Smooth muscle cell (in vitro differentiated cells): ENCODE results near the gene TBX15. TPM values are rescaled to one million over a fixed set of nuclear protein-coding genes. Genes with fewer than 3 reads are reported as not detected.

Experiments used
- DNase-seq: peaks from one replicate; lab custom pipeline; 2025; ENCODE audit not compliant: unreplicated experiment; lab: John Stamatoyannopoulos, UW
- H2AFZ ChIP-seq: fragments of 200-600 bp; sonication (generic); 2 replicates; pipeline ENCODE4 v1.6.0; 2016; ENCODE audit warnings: antibody characterized with exemption, low read depth, mild to moderate bottlenecking
- H3F3A ChIP-seq: fragments of 200-600 bp; sonication (generic); 2 replicates; pipeline ENCODE4 v1.6.0; 2017; ENCODE audit warnings: antibody characterized with exemption, low read depth
- H3K27ac ChIP-seq: fragments of 200-600 bp; sonication (generic); 2 replicates; pipeline ENCODE4 v1.5.1; 2016; ENCODE audit warnings: low read depth, mild to moderate bottlenecking
- H3K27me3 ChIP-seq: fragments of 200-600 bp; sonication (generic); 2 replicates; pipeline ENCODE4 v1.6.1; 2016; ENCODE audit warnings: low read depth, mild to moderate bottlenecking
- H3K36me3 ChIP-seq: fragments of 200-600 bp; sonication (generic); 2 replicates; pipeline ENCODE4 v1.5.1; 2016; ENCODE audit warnings: low read depth
- H3K4me1 ChIP-seq: fragments of 200-600 bp; sonication (generic); 2 replicates; pipeline ENCODE4 v1.5.1; 2016; ENCODE audit warnings: low read depth
- H3K4me2 ChIP-seq: fragments of 200-600 bp; sonication (generic); 2 replicates; pipeline ENCODE4 v1.6.0; 2016; ENCODE audit warnings: mild to moderate bottlenecking
- H3K4me3 ChIP-seq: fragments of 200-600 bp; sonication (generic); 2 replicates; pipeline ENCODE4 v1.5.1; 2016; ENCODE audit warnings: mild to moderate bottlenecking
- H3K79me2 ChIP-seq: fragments of 200-600 bp; sonication (generic); 2 replicates; pipeline ENCODE4 v1.6.0; 2016; ENCODE audit warnings: low read depth, mild to moderate bottlenecking
- H3K9ac ChIP-seq: fragments of 200-600 bp; sonication (generic); 2 replicates; pipeline ENCODE4 v1.6.0; 2016; ENCODE audit warnings: low read depth
- H3K9me3 ChIP-seq: fragments of 200-600 bp; sonication (generic); replicated peaks from 2 replicates; pipeline ENCODE4 v1.5.1; 2016; ENCODE audit warnings: low read depth
- H4K20me1 ChIP-seq: fragments of 200-600 bp; sonication (generic); 2 replicates; pipeline ENCODE4 v1.6.0; 2016; ENCODE audit warnings: low read depth
- WGBS: methylation state at CpG from one replicate; pipeline ENCODE4 v1.1.7; 2016; ENCODE audit warnings: low lambda C conversion rate; 5-methylcytosine and 5-hydroxymethylcytosine counted together
- polyA plus RNA-seq: library from polyadenylated mRNA; unstranded; fragments of >200 nt; fragmentation: Nextera tagmentation; extraction: Ambion mirVana; gene quantifications from 2 replicates; pipeline ENCODE4 v1.2.1, GENCODE V29; 2016
- total RNA-seq: library from RNA; depleted of rRNA; stranded (reverse); fragments of >200 nt; gene quantifications from 2 replicates; pipeline ENCODE4 v1.2.3, GENCODE V29; 2014
- TF ChIP-seq, protein P1 (sequence below): fragments of 200-600 bp; sonication (generic); IDR thresholded peaks from 2 replicates; pipeline ENCODE4 v1.5.1; 2017; ENCODE audit warnings: borderline replicate concordance, mild to moderate bottlenecking, antibody characterized with exemption; ENCODE audit not compliant: insufficient read depth, poor library complexity, severe bottlenecking

The TBX15 gene
- total and polyA plus RNA-seq, 2 experiments from 2014 or later: 2.7 to 3.5 TPM

DNA sequence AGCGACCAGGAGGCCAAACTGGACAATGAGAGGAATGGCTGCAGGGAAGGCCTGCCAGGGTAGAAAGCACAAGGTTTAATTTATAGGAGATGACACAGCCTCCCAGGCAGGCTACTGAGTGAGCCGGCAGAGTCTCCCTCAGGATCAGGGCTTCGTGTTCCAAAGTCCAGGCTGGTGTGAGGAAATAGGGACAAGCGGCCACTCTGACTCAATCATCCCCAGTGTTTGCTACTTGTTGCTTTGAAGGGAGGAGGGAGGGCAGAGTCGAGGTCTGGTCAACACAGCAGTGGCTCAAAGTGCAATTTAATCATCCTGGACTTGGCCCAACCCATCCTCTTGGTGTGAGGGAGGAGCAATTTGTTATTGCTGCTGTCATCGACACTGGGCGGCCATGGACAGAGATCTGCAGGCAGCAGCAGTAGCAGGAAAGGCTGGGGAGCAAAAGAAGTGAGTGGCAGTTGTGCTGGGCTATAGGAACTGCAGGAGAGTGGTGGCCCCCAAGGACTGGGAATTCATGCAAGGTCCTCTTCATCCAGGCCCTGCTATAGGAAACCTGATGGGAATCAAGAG is 27.5 kb downstream of the TBX15 start:
- DNase-seq: no peak
- no peak overlapping the region for H3K27ac ChIP-seq
- no peak overlapping the region for H3K9ac ChIP-seq
- H3K36me3 ChIP-seq: no peaks in the 10 kb centered on the region
- H3K27me3 ChIP-seq: no peaks in the 10 kb centered on the region
- H3K4me3 ChIP-seq: no peak overlapping the region
- no peaks in the 10 kb centered on the region for H3K9me3 ChIP-seq
- no peaks in the 10 kb centered on the region for H3K79me2 ChIP-seq
- H3F3A ChIP-seq: no peaks in the 10 kb centered on the region
- TF ChIP-seq, protein P1, sequence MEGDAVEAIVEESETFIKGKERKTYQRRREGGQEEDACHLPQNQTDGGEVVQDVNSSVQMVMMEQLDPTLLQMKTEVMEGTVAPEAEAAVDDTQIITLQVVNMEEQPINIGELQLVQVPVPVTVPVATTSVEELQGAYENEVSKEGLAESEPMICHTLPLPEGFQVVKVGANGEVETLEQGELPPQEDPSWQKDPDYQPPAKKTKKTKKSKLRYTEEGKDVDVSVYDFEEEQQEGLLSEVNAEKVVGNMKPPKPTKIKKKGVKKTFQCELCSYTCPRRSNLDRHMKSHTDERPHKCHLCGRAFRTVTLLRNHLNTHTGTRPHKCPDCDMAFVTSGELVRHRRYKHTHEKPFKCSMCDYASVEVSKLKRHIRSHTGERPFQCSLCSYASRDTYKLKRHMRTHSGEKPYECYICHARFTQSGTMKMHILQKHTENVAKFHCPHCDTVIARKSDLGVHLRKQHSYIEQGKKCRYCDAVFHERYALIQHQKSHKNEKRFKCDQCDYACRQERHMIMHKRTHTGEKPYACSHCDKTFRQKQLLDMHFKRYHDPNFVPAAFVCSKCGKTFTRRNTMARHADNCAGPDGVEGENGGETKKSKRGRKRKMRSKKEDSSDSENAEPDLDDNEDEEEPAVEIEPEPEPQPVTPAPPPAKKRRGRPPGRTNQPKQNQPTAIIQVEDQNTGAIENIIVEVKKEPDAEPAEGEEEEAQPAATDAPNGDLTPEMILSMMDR: no peak
- no peaks in the 10 kb centered on the region for H4K20me1 ChIP-seq
- no peak overlapping the region for H3K4me2 ChIP-seq
- H2AFZ ChIP-seq: no peak overlapping the region
- peaks cover 12% of the 10 kb centered on the region for H3K4me1 ChIP-seq
- WGBS: 44% methylated on average over 7 of the region's 7 CpGs

DNA sequence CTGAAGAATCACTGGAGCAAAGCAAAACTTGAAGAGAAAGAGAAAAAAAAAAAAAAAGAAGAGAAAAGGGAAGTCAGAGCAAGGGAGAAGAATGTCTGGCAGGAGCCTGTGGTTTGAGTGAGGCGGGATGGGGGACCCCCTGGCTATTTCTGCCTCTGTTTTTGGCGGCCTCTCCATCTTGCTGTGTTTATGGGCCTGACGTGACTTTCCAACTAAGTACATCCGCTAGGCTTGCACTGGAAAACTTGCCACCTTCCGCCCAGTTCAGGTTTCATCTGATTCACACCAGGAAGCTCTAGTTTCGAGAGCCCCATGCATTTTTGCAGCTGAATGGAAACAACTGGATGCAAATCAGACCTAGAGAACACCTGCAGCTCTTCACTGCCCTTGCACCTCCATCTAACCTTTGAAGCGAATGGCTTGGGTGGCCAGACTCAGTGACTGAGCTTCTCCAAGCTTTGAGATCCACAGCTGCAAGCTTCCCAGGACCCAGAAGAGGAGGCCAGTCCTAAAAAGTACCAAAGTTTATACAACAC is 28.0 kb downstream of the TBX15 start:
- Histone ChIP-seq H3K36me3 (no peaks in the 10 kb centered on the region), H4K20me1 (no peaks in the 10 kb centered on the region), H3K9me3 (no peaks in the 10 kb centered on the region), H3K4me1 (peaks cover 12% of the 10 kb centered on the region), H3K4me2 (no peak overlapping the region), H3K9ac (no peak overlapping the region), H2AFZ (no peak overlapping the region), H3F3A (no peaks in the 10 kb centered on the region), H3K4me3 (no peak overlapping the region), H3K27ac (no peak overlapping the region), H3K79me2 (no peaks in the 10 kb centered on the region), H3K27me3 (no peaks in the 10 kb centered on the region)
- no peak for DNase-seq
- WGBS: 70% methylated on average over 7 of the region's 7 CpGs
- TF ChIP-seq, protein P1: no peak

DNA sequence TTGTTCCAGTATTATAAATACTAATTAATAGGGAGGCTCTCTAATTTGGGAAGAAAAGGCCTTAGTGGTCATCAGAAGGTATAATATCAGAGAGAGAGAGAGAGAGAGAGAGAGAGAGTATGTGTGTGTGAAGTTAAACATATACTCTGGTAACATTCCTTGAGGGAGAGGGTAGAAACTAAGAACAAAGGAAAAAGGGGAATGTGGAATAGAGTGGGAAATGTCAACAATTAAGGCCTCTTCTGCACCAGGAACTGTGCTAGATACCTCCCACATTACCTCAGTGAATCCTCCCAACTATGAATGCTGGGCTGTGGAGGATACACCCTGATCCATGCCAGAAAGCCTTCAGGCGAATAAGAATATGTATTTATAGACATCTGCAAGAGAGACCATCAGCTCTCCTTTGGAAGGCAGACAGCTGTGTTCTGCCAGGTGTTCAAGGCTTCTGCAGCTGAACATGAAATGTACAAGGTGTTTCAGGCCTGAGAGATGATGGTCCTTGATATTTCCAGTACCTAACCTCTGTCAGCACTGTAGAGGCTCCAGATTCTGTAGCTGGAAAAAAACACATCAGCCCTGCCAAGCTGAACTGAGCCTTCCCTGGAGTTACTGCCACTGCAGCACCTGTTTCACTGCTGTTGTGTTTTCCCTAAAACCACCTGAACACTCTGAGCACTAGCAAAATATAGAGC is 29.1 kb downstream of the TBX15 start:
- no peak overlapping the region for H3K4me2 ChIP-seq
- H3K79me2 ChIP-seq: no peaks in the 10 kb centered on the region
- H4K20me1 ChIP-seq: no peaks in the 10 kb centered on the region
- TF ChIP-seq, protein P1: no peak
- no peak overlapping the region for H3K9ac ChIP-seq
- peaks cover 5% of the 10 kb centered on the region for H3K4me1 ChIP-seq
- no peak overlapping the region for H2AFZ ChIP-seq
- H3F3A ChIP-seq: no peaks in the 10 kb centered on the region
- DNase-seq: no peak
- WGBS: 90% methylated on average over 1 of the region's 1 CpG
- H3K27me3 ChIP-seq: no peaks in the 10 kb centered on the region
- H3K9me3 ChIP-seq: no peaks in the 10 kb centered on the region
- H3K4me3 ChIP-seq: no peak overlapping the region
- H3K36me3 ChIP-seq: no peaks in the 10 kb centered on the region
- no peak overlapping the region for H3K27ac ChIP-seq
